AG04449 (cell line): Measurements from ENCODE around the gene TBL1X.

ENCODE experiments used
- CTCF ChIA-PET: fragments of 350-600 bp; formaldehyde crosslinking; extraction: SDS; loops from one replicate; lab custom pipeline; 2021; ENCODE audit warnings: antibody characterized with exemption; lab: Yijun Ruan, JAX
- POLR2A ChIA-PET: fragments of 400-600, 350-600 bp; formaldehyde crosslinking; extraction: SDS; loops from one replicate; lab custom pipeline; 2020; ENCODE audit warnings: antibody characterized with exemption, inconsistent platforms; lab: Yijun Ruan, JAX
- DNase-seq: peaks from one replicate; pipeline ENCODE4 v3.0.0-alpha.2; 2010; ENCODE audit warnings: low read depth, low spot score
- H3K4me3 ChIP-seq: 2 replicates; pipeline ENCODE4 v1.5.1; 2011; ENCODE audit warnings: low read depth, mild to moderate bottlenecking, control low read depth, low read length
- TF ChIP-seq, protein P1 (sequence below): IDR thresholded peaks from one replicate; pipeline ENCODE4 v1.5.1; 2011; ENCODE audit warnings: mild to moderate bottlenecking, moderate library complexity, low read length, control low read depth, inconsistent platforms; ENCODE audit not compliant: insufficient read depth; ENCODE audit errors: missing control alignments

TBL1X gene

DNA sequence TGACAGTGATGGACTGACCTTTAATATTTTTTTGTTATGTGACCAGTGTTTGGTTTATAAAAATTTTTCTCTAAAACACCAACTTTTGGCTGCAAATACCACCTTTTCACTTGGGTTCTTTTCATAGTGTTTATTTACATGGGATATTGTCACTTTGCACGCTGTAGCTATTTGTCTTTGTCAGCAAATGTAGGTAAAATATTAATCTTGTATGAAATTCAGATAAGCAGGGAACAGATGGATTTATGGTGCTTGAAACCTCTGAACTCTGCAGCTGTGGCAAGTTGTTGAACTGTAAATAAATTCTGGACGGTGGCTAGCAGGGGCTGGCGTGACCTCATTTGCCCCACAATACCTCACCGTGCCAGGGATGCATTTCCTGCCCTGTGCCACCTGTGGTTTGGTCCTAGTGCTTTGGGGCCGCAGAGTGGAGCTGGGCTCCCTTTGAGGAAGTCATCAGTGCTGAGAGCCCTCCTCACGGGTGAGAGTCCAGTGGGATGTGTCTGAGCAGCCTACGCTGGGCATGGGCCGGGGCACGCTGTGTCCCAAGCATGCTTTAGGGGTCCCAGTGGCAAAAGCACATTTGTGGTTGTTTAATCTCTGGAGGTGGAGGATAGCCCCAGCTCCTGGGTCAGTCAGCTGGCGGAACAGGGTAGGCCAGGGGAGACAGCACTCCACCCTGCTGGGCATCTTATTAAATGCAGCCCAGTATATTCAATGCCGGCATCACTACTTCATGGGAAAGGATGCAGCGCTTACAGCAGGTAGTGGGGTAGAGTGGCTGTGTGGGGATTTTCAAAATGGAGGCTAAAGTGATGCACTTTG is 108.6 kb downstream of the TBL1X start:
- TF ChIP-seq, protein P1, sequence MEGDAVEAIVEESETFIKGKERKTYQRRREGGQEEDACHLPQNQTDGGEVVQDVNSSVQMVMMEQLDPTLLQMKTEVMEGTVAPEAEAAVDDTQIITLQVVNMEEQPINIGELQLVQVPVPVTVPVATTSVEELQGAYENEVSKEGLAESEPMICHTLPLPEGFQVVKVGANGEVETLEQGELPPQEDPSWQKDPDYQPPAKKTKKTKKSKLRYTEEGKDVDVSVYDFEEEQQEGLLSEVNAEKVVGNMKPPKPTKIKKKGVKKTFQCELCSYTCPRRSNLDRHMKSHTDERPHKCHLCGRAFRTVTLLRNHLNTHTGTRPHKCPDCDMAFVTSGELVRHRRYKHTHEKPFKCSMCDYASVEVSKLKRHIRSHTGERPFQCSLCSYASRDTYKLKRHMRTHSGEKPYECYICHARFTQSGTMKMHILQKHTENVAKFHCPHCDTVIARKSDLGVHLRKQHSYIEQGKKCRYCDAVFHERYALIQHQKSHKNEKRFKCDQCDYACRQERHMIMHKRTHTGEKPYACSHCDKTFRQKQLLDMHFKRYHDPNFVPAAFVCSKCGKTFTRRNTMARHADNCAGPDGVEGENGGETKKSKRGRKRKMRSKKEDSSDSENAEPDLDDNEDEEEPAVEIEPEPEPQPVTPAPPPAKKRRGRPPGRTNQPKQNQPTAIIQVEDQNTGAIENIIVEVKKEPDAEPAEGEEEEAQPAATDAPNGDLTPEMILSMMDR, result no peak
- POLR2A ChIA-PET, result no interaction called here
- DNase-seq, result no peak
- CTCF ChIA-PET, result no interaction called here
- H3K4me3 ChIP-seq, result no peak overlapping the region

DNA sequence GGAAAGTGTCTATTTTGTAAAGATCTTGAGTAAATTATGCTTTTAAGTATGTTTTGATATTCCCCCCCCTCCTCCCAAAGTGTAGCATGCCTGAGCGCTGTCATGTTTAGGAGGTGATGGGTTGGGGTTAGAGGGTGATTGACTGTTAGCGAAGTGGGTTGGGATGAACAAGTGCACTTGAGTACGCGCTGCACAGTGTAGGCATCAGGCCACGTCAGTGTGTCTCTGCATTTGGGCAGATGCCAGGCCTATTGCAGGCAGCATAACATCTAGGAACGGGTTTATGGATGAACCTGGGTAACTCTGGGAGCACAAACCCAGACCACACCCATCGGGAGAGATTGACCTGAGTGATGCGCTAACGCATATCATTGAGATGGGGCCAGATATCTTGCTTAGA is 111.2 kb downstream of the TBL1X start:
- TF ChIP-seq, protein P1, result no peak
- ChIA-PET POLR2A (no interaction called here), CTCF (no interaction called here)
- no peak for DNase-seq
- H3K4me3 ChIP-seq, result no peak overlapping the region

DNA sequence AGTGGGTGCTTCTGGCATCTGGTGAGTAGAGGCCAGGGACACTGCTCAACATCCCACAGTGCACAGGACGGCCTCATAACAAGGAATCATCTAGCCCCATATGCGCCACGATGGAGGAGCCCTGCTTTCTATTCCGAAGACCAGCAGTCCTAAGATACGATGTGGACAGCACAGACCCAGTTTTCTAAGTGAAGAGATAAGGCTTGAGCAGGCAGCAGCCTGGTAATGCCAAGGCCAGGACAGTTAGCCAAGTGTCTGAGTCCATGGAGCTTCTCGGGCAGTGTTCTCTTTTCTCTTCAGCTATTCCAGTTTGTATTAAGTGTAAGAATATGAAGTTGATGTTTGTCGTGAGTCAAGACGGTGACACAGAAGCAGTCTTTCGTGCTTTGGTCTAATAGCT is 112.7 kb downstream of the TBL1X start:
- TF ChIP-seq, protein P1, result no peak
- H3K4me3 ChIP-seq, result no peak overlapping the region
- POLR2A ChIA-PET, result no interaction called here
- no peak for DNase-seq
- CTCF ChIA-PET, result no interaction called here

DNA sequence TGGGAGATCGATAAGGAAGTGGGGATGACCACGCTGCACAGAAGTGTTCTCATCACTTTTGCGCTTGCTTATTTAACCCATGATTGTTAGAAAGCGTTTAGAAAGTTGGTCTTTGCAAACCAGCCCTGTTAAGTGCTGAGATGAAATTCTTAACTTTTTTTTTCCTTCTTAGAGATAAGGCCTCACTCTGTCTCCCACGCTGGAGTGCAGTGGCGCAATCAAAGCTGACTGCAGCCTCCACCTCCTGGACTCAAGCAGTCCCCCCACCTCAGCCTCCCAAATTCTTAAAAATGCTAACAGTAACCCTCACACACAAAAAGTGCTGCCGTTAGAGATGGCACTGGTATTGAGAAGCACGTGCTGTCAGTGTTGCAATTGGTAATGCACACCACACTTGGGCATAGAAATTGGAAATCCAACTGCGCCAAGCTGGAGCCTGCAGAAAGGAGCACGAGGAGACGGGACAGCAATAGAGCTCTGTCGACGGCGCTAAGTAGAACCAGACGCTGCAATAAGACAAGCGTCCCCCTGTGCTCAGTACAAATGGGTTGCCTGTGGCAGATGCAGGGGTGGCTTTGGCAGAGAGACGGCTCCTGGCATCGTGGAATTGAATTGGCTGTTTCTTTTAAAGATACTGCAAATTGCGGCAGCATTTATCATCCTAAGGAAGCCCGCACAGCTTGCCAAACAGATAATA is 113.4 kb downstream of the TBL1X start:
- TF ChIP-seq, protein P1, result no peak
- POLR2A ChIA-PET, result no interaction called here
- CTCF ChIA-PET, result no interaction called here
- no peak for DNase-seq
- no peak overlapping the region for H3K4me3 ChIP-seq

DNA sequence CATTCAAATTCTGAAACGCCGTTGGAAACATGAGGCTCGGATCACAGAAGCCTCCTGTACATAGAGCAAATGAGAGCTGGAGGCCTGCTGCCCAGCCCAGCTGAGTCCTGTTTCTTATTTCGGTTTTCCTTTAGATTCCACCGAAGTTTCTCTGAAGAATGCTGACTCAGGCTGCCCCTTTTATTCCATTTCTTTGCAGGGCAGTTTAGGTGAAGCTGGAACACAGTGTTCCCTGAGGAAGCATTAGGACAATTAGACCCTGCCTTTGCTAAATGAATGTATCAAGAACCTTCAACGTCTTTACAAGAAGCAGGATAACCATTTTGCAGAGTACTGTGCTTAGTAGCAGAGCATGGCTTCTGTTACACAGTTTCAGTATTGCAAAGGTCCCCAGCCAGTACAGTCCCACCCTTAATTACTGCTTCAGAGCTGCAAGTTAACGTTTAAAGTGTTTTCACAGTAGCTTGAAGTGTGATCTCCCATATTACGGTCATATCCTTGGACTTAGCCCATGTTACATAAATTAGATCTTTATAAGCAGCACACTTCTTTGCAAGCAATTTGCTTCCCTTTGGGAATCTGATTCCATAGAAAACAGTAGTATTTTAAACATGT is 117.0 kb downstream of the TBL1X start:
- TF ChIP-seq, protein P1, result no peak
- POLR2A ChIA-PET, result no interaction called here
- no peak for DNase-seq
- H3K4me3 ChIP-seq, result no peak overlapping the region
- CTCF ChIA-PET, result no interaction called here

DNA sequence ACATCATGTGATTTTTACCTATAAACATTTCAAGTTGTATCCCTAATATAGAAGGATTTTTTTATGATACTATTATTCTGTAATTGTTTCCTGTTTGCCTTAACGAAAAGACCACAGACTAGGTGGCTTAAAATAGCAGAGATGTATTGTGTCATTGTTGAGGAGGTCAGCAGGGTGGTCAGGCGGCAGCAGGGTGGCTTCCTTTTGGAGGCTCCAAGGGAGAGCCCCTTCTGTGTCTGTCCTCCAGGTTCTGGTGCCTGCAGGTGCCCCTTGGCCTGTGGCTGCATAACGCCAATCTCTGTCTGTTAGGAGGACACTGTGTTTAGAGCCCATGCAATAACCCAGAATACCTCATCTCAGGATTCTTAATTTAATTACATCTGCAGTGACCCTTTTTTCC is 118.1 kb downstream of the TBL1X start:
- POLR2A ChIA-PET, result interaction anchor here (0.6 kb wide), 1 partner anchor 47 kb away, joined by 3 read pairs; no protein-coding TSS in a partner anchor
- no peak for DNase-seq
- CTCF ChIA-PET, result no interaction called here
- TF ChIP-seq, protein P1, result no peak
- H3K4me3 ChIP-seq, result no peak overlapping the region
